A673 (cell line): ENCODE measurements around the gene JARID2. TPM values are rescaled to one million over a fixed set of nuclear protein-coding genes. Genes with fewer than 3 reads are reported as not detected.

Experiments used
- BruUV-seq: library from RNA; stranded (reverse); fragments of 400-500 nt; replicated peaks from 2 replicates; lab custom pipeline; 2021; lab: Mats Ljungman, UMichigan
- CTCF ChIA-PET: fragments of 300-600 bp; sonication (Branson Sonifier 250); formaldehyde crosslinking; loops from one replicate; lab custom pipeline; 2022; ENCODE audit warnings: antibody characterized with exemption; lab: Charles Lee
- POLR2A ChIA-PET: fragments of 300-600 bp; sonication (Branson Sonifier 250); formaldehyde crosslinking; loops from one replicate; lab custom pipeline; 2022; ENCODE audit warnings: antibody characterized with exemption; ENCODE audit not compliant: low non-redundant PET; lab: Charles Lee
- DNase-seq: peaks from one replicate; pipeline ENCODE4 v3.0.0-alpha.2; 2015; ENCODE audit warnings: low spot score
- H3K27ac ChIP-seq: fragments of 200-600 bp; sonication (generic); 2 replicates; pipeline ENCODE4 v1.5.1; 2016; ENCODE audit warnings: mixed run types, low read depth, mild to moderate bottlenecking, mixed read lengths, antibody characterized with exemption, low read length; ENCODE audit not compliant: poor library complexity, severe bottlenecking
- H3K27me3 ChIP-seq: fragments of 200-600 bp; sonication (generic); replicated peaks from 2 replicates; pipeline ENCODE4 v1.6.1; 2017; ENCODE audit warnings: mixed run types, low read depth, mild to moderate bottlenecking, mixed read lengths, antibody characterized with exemption, low read length; ENCODE audit not compliant: insufficient read depth, poor library complexity
- H3K36me3 ChIP-seq: fragments of 200-600 bp; sonication (generic); 2 replicates; pipeline ENCODE4 v1.6.1; 2016; ENCODE audit warnings: mixed run types, mild to moderate bottlenecking, mixed read lengths, antibody characterized with exemption, low read length; ENCODE audit not compliant: insufficient read depth, poor library complexity, severe bottlenecking
- H3K4me1 ChIP-seq: fragments of 200-600 bp; sonication (generic); 2 replicates; pipeline ENCODE4 v1.6.1; 2017; ENCODE audit warnings: mixed run types, mild to moderate bottlenecking, mixed read lengths, antibody characterized with exemption, low read length; ENCODE audit not compliant: insufficient read depth, poor library complexity, severe bottlenecking
- H3K4me3 ChIP-seq: fragments of 200-600 bp; sonication (generic); 2 replicates; pipeline ENCODE4 v1.5.1; 2016; ENCODE audit warnings: low read depth, mixed run types, mild to moderate bottlenecking, mixed read lengths, low read length; ENCODE audit not compliant: poor library complexity, severe bottlenecking
- H3K9me3 ChIP-seq: fragments of 200-600 bp; sonication (generic); 2 replicates; pipeline ENCODE4 v1.6.1; 2016; ENCODE audit warnings: mixed run types, low read depth, mild to moderate bottlenecking, mixed read lengths, antibody characterized with exemption, low read length; ENCODE audit not compliant: poor library complexity, severe bottlenecking
- EZH2 ChIP-seq: fragments of 200-600 bp; sonication (generic); IDR thresholded peaks from 2 replicates; pipeline ENCODE4 v1.6.1; 2017; ENCODE audit warnings: borderline replicate concordance, low read depth, mild to moderate bottlenecking, mixed read lengths, antibody characterized with exemption, low read length; ENCODE audit not compliant: poor library complexity, severe bottlenecking
- intact Hi-C: fragments of 100-400 bp; cut with micrococcal nuclease; formaldehyde crosslinking; loops from one replicate; pipeline ENCODE4 v1.10.0; 2022; ENCODE audit not compliant: unreplicated experiment
- total RNA-seq: library from RNA; stranded (reverse); gene quantifications from 2 replicates; pipeline ENCODE4 v1.2.3, GENCODE V29; 2021
- TF ChIP-seq, protein P1 (sequence below): fragments of 300-800, 200-600 bp; sonication (generic); conservative IDR thresholded peaks from 2 replicates; pipeline ENCODE4 v1.5.1; 2017; ENCODE audit warnings: low read depth, mild to moderate bottlenecking, antibody characterized with exemption, low read length, moderate library complexity, mixed read lengths

Gene JARID2
- total RNA-seq, 1 experiment from 2014 or later, result 29.4 TPM

DNA sequence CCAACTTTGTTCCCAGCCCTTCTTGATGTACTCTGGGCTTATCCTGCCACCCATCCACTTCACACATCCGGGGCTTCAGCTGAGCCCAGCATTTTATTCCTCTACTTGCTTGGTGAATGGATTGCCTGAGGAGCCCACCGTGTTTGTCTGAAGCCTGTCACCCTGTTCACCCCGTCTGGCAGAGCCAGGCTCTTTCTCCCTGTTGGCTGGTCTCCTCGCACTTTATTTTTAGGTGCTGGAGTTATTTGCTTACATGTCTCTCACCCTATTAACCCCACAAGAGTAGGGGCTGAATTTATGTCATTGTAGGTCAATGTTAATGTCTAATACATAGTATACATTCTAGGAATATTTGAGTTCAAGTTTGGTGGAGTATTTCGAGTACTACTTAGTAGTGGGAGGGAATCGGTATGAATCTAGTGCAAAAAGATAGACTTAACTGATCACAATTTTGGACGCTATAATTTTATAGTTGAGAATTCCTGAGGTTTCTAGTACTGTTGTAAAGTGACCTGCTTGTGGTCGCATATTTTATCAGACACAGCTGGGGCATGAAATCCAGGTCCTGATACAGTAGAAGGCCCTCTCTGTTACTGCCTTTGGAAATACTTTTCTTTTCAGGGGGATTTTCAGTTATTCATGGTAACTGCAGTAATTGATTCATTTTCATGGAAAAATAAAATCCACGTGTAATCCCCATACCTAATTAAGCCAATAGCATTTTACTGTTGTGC lies 10.8 kb downstream of the JARID2 start:
- intact Hi-C loops, result no loop called here

DNA sequence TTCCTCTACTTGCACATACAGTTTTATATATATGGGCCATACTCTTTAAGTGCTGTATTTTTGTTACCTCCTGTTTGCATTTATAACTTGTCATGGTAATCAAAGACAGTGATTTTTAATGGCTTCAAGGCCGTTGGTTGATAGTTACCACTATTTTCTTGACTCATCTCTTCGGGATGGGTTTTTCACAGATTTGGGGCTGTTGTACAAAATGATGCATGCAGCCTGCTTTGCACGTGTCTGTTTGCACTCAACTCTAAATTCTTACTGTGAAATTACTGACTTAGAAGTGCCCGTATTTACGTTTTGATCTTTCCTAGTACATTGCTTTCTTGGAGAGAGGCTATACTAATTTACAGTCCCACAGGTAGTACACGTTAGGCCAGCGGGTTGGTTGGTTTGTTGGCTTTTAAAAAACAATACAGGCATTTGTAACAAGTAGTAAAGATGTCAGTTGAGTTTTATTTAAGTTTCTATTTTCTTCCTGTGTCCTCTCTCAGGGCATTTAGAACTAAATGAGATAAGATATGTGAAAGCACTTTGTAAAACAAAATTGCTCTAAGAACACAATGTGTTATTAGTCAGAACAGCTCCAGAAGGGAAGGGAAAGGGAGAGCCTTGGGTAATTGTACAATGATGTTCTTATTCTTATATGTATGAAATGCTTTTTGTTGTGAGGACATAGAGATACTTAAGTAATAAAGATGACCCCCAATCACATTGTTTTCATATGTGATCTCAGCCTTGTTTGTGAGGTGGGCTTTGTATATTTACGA lies 11.7 kb downstream of the JARID2 start:
- H3K36me3 ChIP-seq, result no peaks in the 10 kb centered on the region
- intact Hi-C loops, result no loop called here
- ChIA-PET POLR2A (no interaction called here), CTCF (no interaction called here)
- H3K27me3 ChIP-seq, result no peaks in the 10 kb centered on the region
- peaks cover 86% of the 10 kb centered on the region for H3K4me1 ChIP-seq
- no peak overlapping the region for H3K4me3 ChIP-seq
- H3K27ac ChIP-seq, result no peak overlapping the region
- DNase-seq, result no peak
- H3K9me3 ChIP-seq, result no peaks in the 10 kb centered on the region
- no peak for TF ChIP-seq EZH2
- TF ChIP-seq, protein P1, sequence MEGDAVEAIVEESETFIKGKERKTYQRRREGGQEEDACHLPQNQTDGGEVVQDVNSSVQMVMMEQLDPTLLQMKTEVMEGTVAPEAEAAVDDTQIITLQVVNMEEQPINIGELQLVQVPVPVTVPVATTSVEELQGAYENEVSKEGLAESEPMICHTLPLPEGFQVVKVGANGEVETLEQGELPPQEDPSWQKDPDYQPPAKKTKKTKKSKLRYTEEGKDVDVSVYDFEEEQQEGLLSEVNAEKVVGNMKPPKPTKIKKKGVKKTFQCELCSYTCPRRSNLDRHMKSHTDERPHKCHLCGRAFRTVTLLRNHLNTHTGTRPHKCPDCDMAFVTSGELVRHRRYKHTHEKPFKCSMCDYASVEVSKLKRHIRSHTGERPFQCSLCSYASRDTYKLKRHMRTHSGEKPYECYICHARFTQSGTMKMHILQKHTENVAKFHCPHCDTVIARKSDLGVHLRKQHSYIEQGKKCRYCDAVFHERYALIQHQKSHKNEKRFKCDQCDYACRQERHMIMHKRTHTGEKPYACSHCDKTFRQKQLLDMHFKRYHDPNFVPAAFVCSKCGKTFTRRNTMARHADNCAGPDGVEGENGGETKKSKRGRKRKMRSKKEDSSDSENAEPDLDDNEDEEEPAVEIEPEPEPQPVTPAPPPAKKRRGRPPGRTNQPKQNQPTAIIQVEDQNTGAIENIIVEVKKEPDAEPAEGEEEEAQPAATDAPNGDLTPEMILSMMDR, result no peak
- BruUV-seq, result no TSS peak

More for the DNA sequence above, 10.8 kb downstream of the JARID2 start:
- Histone ChIP-seq H3K9me3 (no peaks in the 10 kb centered on the region), H3K4me1 (peaks cover 94% of the 10 kb centered on the region), H3K27me3 (no peaks in the 10 kb centered on the region), H3K36me3 (no peaks in the 10 kb centered on the region), H3K27ac (no peak overlapping the region), H3K4me3 (no peak overlapping the region)
- no TSS peak for BruUV-seq
- CTCF ChIA-PET, result no interaction called here
- POLR2A ChIA-PET, result no interaction called here
- DNase-seq, result no peak
- TF ChIP-seq, protein P1, result no peak
- no peak for TF ChIP-seq EZH2

DNA sequence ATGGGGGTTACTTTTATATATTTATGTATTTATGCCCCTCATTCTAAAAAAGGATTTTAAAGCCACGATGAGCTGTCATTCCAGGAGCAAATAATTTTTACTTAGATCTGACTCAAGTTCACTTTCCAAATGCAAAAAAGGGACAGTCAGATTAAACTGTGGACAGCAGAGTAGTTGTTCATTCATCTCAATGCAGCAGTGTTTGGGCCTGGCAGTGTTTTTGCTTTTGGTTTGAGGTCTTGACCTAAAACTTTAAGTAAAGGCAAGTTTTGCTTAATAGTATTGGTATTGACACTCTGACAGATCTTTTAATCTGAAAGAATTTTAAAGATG lies 13.9 kb downstream of the JARID2 start:
- CTCF ChIA-PET, result no interaction called here
- DNase-seq, result no peak
- POLR2A ChIA-PET, result interaction anchor here (0.6 kb wide), 1 partner anchor 55 kb away, joined by 4 read pairs; no protein-coding TSS in a partner anchor
- Histone ChIP-seq H3K36me3 (no peaks in the 10 kb centered on the region), H3K27me3 (no peaks in the 10 kb centered on the region), H3K4me3 (no peak overlapping the region), H3K4me1 (peaks cover 83% of the 10 kb centered on the region), H3K9me3 (no peaks in the 10 kb centered on the region), H3K27ac (no peak overlapping the region)
- no TSS peak for BruUV-seq
- TF ChIP-seq, protein P1, result no peak
- TF ChIP-seq EZH2, result no peak
- intact Hi-C loops, result no loop called here
